GM19372 (cell line): ENCODE data around the gene SLIT1.

Experiments
- ATAC-seq: cut with Tn5 transposase; IDR thresholded peaks from one replicate; pipeline ENCODE4 v1.9.1; 2021; ENCODE audit warnings: mild to moderate bottlenecking, low read depth, moderate library complexity; ENCODE audit not compliant: unreplicated experiment

The SLIT1 gene

GRCh38 chr10:97144297-97144696, 41.5 kb downstream of the SLIT1 start:
- ATAC-seq = no peak

DNA sequence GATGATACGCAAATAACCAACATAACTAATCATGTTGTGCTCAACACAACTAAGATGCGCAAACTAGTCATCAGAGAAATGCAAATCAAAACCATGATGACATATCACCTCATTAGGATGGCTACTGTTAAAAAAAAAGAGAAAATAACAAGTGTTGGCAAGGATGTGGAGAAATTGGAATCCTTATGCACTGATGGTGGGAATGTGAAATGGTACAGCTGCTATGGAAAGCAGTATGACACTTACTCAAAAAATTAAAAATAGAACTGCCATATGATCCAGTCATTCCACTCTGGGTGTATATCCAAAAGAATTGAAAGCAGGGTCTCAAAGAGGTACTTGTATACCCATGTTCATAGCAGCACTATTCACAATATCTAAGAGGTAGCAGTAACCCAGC, 42.9 kb downstream of the SLIT1 start:
- no peak for ATAC-seq

DNA sequence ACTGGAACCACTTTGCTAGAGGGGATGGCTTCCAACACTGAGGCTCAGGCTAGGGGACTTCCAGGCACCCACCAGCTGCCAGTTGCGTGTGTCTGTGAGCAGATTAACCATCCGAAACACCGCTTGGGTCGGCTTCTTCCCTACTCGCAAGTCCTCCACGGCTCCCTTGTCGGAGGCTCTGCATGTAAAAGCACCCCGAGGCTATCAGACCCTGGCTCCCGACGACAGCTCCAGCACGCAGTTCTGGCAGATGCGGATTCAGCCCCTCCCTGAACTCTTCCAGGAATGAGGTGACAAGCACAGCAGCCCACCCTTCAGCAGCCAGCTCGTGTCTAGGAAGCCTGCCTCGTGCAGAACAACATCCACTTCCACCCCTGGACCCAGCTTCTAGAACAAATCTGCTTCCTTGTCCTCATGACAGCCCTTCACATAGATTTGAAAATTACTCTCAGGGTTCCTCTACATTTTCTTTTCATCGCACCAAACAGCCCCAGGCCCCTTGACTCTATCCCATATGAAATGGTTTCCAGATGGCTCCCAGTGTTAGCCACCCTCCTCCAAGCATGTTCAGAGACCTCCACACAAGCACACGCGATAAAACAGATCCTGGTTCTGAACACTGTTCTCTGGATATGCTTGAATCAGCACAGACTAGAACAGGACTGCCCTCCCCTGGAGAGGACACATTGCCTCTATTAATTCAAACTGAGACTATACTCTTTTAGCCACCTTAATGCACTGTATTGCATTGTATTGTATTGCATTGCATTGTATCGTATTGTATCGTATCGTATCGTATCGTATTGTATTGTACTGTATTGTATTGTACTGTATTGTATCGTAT, 44.6 kb downstream of the SLIT1 start:
- no peak for ATAC-seq

DNA sequence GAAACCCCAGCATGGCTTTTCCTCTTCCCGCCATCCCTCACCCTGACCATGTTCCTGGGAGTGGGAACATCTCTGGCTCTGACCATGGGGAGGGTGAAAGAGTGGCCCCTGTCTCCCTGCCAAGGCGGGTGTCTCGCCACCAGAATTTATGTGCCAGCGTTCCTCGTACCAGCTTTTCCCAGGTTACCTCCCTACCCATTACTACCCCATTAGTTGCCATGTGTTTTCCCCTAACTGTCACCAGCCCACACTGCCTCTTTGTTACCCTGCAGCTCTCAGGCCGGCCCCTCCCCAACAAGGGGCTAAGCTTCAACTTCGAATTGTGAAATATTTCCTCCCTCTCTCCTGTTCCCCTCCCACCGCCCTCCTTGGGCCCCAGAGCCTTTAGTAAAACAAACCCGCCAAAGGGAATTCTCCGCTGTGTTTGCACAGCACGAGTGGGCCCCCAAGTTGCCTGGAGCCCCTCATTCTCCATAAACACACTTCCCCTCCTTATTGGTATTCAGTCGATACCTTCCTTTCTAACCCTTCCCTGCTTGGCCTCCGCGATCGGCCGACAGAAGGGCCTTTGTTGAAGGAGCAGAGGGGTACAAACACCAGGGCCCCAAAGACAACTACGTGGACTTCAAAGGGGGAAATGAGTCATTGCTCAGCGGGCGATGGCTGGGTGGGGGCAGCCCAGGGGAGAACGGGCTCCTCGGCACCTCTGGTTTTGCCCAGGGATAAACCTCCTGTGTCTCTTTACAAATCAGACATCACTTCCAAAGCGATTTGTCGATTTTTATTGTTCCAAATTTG, 45.5 kb downstream of the SLIT1 start:
- ATAC-seq = no peak

DNA sequence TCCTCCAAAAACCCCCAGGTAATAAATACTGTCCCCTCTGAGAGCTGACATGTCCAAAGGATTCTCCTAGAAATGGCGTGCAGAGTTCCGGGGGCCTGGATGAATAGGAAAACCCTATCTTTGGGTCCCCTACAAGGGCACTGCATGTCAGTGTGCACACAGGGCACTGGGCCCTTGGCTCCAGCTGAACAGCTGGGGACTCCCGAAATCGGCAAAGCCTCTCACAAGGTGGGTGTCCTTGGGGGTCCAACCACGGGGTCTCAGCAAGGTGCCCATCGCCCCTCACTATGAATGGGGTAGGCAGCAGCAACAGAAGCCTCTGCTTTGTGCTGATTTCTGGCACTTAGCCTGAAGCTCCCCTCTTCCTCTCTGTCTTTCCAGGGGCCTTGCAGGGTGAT, 46.1 kb downstream of the SLIT1 start:
- ATAC-seq = no peak

- ATAC-seq = no peak
Observed at GRCh38 chr10:97138846-97139245, 46.9 kb downstream of the SLIT1 start.

DNA sequence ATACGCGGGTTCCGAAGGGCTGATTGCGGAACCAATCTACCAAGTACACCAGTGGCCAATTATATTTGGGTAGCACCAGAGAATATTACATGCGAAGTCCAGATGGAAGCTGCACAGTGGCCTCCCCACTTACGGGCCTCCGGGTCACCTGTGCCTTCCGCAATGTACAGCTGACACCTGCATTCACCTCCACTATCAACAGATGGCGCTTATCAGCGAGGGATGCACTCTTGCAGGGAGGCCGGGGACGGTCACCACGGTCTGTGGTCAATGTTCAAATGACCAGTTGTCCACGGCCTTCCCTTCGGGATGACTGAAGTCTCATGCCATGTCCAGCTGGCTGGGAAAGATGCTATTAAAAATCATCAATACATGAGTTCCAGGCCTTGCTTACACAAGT, 47.6 kb downstream of the SLIT1 start:
- ATAC-seq = no peak

DNA sequence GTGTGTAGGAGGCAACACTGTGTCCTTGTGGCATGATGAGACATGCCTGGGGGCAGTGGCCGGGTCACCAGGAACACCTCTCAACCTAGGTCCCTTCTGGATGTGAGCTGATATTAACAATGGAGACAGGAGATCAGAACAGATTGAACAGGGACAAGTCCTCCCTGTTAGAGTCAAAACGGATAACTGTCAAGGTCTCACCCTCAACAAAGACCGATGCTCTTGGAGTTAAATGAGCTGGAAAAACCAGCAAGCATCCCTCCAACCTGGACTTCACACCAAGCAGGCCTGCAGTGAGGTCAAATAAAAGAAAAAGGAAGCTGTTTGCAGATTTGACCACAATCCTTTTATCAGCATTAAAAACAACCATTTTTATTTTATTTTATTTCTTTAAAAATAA, 49.0 kb downstream of the SLIT1 start:
- no peak for ATAC-seq

DNA sequence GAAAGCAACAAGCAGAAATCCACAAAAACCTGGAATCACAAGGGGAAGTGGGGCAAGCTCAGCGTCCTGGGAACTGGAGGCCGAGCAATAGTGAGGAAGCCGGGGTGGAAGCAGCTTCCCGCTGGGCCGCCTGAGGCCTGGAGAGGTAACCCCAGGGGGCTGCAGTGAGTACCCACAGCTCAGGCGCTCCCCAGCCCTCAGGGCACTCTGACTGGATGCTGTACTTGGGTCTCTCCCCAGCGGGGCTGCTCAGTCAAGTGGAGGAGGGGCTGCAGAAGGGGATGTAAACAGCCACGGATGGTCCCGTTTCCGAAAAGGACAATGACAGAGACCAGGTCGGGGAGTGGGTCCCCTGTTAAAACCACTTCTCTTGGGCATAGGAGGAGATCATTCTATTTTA, 50.3 kb downstream of the SLIT1 start:
- no peak for ATAC-seq

DNA sequence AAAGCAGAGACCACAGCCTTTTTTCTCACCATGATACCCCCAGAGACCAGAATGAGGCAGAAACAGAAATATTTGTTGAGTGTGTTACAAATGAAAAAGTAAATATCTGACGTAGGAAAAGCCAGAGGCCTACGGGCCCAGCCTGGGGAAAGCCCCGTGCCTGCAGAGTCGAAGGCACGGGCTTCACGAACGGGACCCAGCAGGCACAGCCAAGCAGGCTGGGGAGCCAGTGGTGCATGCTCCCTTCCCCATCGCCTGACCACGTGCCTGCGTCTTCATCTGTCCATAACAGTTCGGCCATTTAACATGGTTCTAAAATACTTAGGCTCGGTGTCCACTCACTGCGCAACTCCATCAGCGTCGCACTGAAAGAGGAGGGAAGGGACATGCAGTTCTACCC, 50.8 kb downstream of the SLIT1 start:
- ATAC-seq = no peak

DNA sequence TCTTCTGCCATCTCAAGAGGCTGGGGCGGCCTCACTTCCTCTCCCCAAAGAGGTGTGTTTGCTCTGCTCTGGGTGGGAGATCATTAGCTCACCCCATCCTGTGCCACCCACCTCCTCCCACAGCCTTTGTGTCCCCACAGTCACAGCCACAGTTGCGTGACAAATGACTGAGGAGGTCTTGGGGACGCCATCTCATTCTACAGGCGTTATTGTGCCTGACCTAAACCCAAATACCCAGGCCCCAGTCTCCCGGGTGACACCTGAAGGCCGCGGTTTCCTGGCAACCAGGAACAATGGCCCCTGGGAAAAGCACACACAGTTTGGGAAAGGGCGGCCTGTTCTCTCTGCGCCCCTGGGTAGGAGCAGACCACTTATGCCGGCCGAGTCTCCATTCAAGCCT, 51.6 kb downstream of the SLIT1 start:
- ATAC-seq = no peak

GRCh38 chr10:97132273-97132672, 53.5 kb downstream of the SLIT1 start:
- ATAC-seq = no peak

DNA sequence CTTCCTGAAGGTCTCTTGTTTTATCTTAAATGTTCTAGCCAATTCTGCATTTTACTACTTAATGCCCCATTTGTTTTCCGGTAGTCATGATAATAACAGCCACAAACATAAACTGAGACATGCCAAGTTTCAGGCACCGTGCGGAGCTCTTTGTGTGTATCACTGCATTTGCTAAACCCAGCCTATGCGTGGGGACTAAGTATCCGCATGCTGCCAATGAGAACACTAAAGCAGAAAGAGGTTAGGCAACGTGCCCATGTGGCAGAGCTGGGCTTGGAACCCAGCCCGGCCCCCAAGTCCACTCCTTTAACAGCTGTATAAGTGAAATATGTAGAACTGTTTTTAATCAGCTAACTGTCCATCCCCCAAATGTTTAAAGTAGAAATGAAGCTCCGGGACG, 54.1 kb downstream of the SLIT1 start:
- ATAC-seq = no peak

- no peak for ATAC-seq
Observed at GRCh38 chr10:97131181-97131628, 54.6 kb downstream of the SLIT1 start.

GRCh38 chr10:97129666-97130065, 56.1 kb downstream of the SLIT1 start:
- no peak for ATAC-seq

GRCh38 chr10:97128516-97129154, 57.1 kb downstream of the SLIT1 start:
- no peak for ATAC-seq

GRCh38 chr10:97128039-97128492, 57.7 kb downstream of the SLIT1 start:
- no peak for ATAC-seq

GRCh38 chr10:97127509-97127908, 58.2 kb downstream of the SLIT1 start:
- ATAC-seq = no peak

DNA sequence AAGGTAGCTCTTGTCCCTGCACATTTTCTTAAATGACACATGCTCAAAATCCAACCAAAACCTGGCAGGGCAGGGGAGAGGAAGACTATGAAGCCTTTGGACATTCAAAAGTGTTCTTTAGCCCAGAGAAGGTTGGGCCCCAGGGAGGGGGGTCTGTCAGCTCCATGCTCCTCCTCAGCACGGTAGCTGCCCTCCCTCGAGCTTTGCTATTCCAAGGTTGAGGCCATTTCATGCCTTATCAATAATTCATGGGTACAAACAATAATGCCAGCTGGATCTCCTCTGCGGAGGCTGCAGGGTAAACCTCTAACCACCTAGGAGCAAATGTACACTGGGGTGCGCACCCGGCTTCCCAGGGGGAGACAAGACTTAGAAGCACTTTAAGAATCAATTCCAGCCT, 61.5 kb downstream of the SLIT1 start:
- no peak for ATAC-seq

DNA sequence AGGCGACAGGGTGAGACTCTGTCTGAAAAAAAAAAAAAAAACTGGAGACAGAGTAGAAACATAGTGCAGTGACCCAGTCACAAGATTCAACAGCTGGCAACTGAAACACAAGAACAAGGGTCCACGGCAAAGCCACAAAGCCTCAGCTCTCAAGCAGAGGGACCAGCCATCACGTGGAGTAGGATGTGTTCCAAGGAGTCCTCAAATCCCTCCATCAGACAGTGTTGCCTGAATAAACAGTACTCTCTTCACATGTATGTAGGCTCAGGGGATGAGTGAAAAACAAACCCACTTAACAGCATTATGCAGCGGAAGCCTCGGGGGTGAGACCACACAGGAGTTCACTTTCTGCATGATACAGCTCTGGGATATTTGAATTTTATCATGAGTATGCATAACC, 62.0 kb downstream of the SLIT1 start:
- no peak for ATAC-seq

- ATAC-seq = no peak
Observed at GRCh38 chr10:97121041-97121440, 64.7 kb downstream of the SLIT1 start.
